BE2C (cell line): ENCODE results near the gene NFKBIE.

Source experiments
- DNase-seq: peaks from one replicate; pipeline ENCODE4 v3.0.0-alpha.2; 2020
- H3K27me3 ChIP-seq: fragments of 250-450 bp; sonication (Bioruptor Pico); 2 replicates; pipeline ENCODE4 v1.5.1; 2020; ENCODE audit warnings: mild to moderate bottlenecking
- H3K36me3 ChIP-seq: fragments of 250-450 bp; sonication (Bioruptor Pico); 2 replicates; pipeline ENCODE4 v1.5.1; 2020; ENCODE audit warnings: mild to moderate bottlenecking
- H3K4me1 ChIP-seq: fragments of 250-450 bp; sonication (Bioruptor Pico); 2 replicates; pipeline ENCODE4 v1.5.1; 2020
- H3K4me3 ChIP-seq: 2 replicates; pipeline ENCODE4 v1.5.1; 2011; ENCODE audit warnings: low read depth, low read length
- H3K9me3 ChIP-seq: fragments of 250-450 bp; sonication (Bioruptor Pico); 2 replicates; pipeline ENCODE4 v1.5.1; 2020
- TF ChIP-seq, protein P1 (sequence below): IDR thresholded peaks from 2 replicates; pipeline ENCODE4 v1.5.1; 2012; ENCODE audit warnings: mild to moderate bottlenecking, low read depth, low read length

NFKBIE gene

GRCh38 chr6:44303842-44304241, 38.5 kb upstream of the NFKBIE start:
- H3K27me3 ChIP-seq: no peaks in the 10 kb centered on the region
- H3K9me3 ChIP-seq: no peaks in the 10 kb centered on the region
- TF ChIP-seq, protein P1, sequence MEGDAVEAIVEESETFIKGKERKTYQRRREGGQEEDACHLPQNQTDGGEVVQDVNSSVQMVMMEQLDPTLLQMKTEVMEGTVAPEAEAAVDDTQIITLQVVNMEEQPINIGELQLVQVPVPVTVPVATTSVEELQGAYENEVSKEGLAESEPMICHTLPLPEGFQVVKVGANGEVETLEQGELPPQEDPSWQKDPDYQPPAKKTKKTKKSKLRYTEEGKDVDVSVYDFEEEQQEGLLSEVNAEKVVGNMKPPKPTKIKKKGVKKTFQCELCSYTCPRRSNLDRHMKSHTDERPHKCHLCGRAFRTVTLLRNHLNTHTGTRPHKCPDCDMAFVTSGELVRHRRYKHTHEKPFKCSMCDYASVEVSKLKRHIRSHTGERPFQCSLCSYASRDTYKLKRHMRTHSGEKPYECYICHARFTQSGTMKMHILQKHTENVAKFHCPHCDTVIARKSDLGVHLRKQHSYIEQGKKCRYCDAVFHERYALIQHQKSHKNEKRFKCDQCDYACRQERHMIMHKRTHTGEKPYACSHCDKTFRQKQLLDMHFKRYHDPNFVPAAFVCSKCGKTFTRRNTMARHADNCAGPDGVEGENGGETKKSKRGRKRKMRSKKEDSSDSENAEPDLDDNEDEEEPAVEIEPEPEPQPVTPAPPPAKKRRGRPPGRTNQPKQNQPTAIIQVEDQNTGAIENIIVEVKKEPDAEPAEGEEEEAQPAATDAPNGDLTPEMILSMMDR: no peak
- DNase-seq: no peak
- H3K36me3 ChIP-seq: peaks cover 79% of the 10 kb centered on the region
- no peaks in the 10 kb centered on the region for H3K4me1 ChIP-seq
- no peak overlapping the region for H3K4me3 ChIP-seq

- Histone ChIP-seq H3K4me3 (no peak overlapping the region), H3K4me1 (peaks cover 5% of the 10 kb centered on the region; the same call in 1 of the 2 replicates), H3K9me3 (no peaks in the 10 kb centered on the region), H3K27me3 (no peaks in the 10 kb centered on the region), H3K36me3 (peaks cover 75% of the 10 kb centered on the region)
- no peak for DNase-seq
- TF ChIP-seq, protein P1: no peak
Measured at GRCh38 chr6:44302856-44303255, 37.5 kb upstream of the NFKBIE start.

DNA sequence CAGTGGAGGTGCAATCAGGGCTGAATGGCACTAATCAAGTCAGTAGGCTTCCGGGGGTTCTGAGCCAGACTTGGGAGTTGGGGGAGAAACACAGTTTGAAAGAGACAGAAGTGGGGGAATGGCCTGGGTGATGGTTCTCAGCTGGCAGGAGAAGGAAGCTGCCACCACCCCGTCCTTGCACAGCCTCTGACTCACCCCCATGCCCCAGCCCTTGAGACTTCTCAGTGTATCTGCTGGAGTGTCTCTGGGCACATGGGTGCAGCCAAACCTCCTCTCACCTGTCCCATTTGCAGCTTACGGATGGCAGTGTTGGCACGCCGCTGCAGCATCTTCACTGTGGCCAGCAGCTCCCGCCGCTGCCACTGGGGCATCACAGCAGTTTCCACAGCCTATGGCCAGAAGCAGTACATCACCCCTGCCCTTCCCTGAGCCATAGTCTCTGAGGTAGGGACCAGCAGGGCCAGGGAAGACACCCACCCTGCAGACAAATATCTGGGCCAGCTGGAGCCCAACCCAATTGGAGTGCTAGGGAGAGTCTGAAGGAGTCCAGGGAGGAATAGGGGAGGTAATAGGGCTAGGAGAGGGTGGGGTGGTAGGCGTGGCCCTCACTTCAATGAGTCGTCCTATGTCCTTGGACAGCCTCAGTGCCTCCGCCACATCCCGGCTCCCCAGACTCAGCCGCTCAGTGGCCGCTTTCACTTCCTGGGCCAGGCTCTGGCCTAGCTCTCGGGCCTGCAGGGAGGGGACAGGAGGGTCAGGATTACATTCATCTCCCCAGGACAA, 36.6 kb upstream of the NFKBIE start:
- no peaks in the 10 kb centered on the region for H3K27me3 ChIP-seq
- DNase-seq: no peak
- peaks cover 5% of the 10 kb centered on the region; the same call in 1 of the 2 replicates for H3K4me1 ChIP-seq
- no peak overlapping the region for H3K4me3 ChIP-seq
- no peaks in the 10 kb centered on the region for H3K9me3 ChIP-seq
- H3K36me3 ChIP-seq: peaks cover 67% of the 10 kb centered on the region
- TF ChIP-seq, protein P1: no peak

- H3K27me3 ChIP-seq: no peaks in the 10 kb centered on the region; the same call in 1 of the 2 replicates
- no peak overlapping the region for H3K4me3 ChIP-seq
- H3K4me1 ChIP-seq: peaks cover 5% of the 10 kb centered on the region; the same call in 1 of the 2 replicates
- TF ChIP-seq, protein P1: no peak
- DNase-seq: no peak
- no peaks in the 10 kb centered on the region for H3K9me3 ChIP-seq
- peaks cover 58% of the 10 kb centered on the region for H3K36me3 ChIP-seq
Measured at GRCh38 chr6:44301106-44301505, 35.8 kb upstream of the NFKBIE start.

- Histone ChIP-seq H3K4me3 (no peak overlapping the region), H3K36me3 (peaks cover 50% of the 10 kb centered on the region)
Measured at GRCh38 chr6:44300292-44300823, 35.0 kb upstream of the NFKBIE start.

More at GRCh38 chr6:44300292-44300823, 35.0 kb upstream of the NFKBIE start:
- Histone ChIP-seq H3K9me3 (no peaks in the 10 kb centered on the region), H3K27me3 (peaks cover 3% of the 10 kb centered on the region; the same call in 1 of the 2 replicates), H3K4me1 (peaks cover 5% of the 10 kb centered on the region; the same call in 1 of the 2 replicates)
- TF ChIP-seq, protein P1: no peak
- no peak for DNase-seq
